Erythroblast (primary cell): ENCODE measurements around the gene PDLIM5.

Source experiments
- GATA1 ChIP-seq: IDR thresholded peaks from 2 replicates; pipeline ENCODE4 v1.6.1; 2011; ENCODE audit warnings: low read depth, mild to moderate bottlenecking, control low read depth, low read length, moderate library complexity
- POLR2A ChIP-seq: IDR thresholded peaks from 2 replicates; pipeline ENCODE4 v1.6.1; 2011; ENCODE audit warnings: mild to moderate bottlenecking, low read length

- no peak for TF ChIP-seq POLR2A
- no peak for TF ChIP-seq GATA1
Observed at GRCh38 chr4:94571715-94572114, 120.0 kb downstream of the PDLIM5 start.
